CD4-positive, alpha-beta T cell treated with Interleukin-6 at 100 ng/mL for 8 hours (primary cell): ENCODE data around the gene CCDC174.

Experiments
- DNase-seq: peaks from one replicate; pipeline ENCODE4 v3.0.0-alpha.2; 2020; ENCODE audit warnings: mixed read lengths, low spot score

Gene CCDC174

DNA sequence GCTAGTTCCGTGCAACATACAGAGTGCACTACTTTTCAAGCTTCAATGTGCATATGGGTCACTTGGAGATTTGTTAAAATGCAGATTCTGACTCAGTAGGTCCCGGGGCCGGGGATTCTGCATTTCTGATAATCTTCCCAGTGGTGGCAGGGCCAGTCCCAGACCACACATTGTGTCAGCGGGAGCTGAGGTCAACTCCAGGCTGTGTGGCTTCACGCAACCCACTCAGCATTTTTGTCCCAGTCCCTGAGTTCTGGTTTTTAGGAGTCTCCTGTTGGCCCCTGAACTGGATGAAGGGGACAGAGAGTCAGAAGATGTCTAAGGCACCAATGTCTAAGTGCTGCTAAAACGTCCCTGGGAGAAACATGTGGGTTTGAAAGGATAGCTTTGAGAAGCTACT, 26.1 kb upstream of the CCDC174 start:
- no peak for DNase-seq

DNA sequence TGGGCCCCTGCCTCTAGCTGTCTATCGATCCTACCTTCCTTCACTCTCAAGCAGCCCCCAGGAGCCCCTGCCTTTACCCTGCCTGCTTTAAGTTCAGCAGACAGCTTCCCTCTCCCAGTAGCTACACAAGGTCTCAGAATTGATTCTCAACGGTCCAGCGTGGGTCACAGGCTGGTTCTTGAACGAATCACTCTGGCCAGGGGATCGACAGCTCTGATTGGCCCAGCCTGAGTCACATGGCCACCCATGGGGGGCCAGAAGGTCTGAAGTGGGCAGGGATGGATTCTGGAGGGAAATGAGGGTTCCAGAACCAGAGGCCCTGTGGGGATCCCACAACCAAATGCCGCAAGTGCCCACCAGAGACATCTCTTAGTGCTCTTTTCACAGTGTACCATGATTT, 23.7 kb upstream of the CCDC174 start:
- DNase-seq, result no peak

DNA sequence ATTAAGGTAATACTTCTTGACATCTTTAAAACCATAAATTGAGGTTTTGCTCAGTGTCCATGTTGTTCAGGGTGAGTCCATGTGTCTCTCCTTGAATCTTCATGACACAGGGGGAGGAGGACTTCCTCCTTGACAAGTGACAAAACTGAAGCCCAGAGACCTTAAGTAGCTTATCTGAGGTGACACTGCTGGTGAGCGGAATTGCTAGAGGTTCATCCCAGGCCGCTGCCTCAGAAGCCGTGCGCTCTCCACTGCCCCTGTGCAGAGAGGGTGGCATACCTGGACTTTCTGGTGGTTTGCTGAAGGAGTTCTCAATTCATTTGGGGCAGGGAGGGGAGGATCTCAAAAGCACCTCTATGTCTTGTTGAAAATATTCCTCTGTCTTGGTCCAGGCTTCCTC, 23.2 kb upstream of the CCDC174 start:
- DNase-seq, result no peak

DNA sequence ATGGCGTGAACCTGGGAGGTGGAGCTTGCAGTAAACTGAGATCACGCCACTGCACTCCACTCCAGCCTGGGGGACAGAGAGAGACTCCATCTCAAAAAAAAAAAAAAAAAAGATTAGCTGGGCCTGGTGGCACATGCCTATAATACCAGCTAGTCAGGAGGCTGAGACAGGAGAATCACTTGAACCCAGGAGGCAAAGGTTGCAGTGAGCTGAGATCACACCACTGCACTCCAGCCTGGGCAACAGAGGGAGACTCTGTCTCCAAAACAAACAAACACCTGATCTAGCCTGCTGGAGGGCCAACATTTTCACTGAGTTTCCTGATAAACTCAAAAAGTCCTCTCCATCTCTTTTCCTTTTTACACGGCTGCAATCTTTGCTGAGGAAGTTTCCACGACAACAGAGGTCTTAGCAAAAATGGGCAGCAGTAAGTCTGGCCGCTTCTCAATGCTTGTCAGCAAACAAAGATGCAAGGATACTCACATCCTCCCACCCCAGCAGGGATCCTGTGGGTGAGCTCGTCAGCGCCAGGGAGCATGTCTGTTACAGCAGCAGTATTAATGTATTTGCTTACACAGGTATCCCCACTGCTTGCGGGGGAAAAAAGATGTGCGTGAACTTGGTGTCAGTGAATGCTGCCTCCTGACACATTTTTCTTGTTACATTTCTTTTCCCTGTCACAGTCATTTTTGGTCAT, 21.0 kb upstream of the CCDC174 start:
- DNase-seq, result no peak

DNA sequence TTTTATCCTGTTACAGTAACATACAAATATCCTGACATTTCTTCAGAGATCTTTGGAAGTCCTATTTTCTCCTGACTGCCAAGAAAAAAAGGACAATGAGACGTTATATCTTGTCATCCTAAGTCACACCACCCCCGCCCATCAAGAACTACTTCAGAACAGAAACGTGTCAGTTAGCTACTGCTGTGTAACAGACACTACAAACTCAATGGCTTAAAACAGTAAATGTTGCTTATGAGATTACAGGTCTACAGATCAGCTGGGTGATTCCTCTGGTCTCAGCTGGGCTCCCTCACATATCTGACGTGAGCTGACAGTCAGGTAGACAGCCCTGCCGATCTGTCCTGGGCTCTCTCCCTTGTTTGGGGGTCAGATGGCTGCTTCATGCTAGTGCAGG, 20.5 kb upstream of the CCDC174 start:
- DNase-seq, result no peak

DNA sequence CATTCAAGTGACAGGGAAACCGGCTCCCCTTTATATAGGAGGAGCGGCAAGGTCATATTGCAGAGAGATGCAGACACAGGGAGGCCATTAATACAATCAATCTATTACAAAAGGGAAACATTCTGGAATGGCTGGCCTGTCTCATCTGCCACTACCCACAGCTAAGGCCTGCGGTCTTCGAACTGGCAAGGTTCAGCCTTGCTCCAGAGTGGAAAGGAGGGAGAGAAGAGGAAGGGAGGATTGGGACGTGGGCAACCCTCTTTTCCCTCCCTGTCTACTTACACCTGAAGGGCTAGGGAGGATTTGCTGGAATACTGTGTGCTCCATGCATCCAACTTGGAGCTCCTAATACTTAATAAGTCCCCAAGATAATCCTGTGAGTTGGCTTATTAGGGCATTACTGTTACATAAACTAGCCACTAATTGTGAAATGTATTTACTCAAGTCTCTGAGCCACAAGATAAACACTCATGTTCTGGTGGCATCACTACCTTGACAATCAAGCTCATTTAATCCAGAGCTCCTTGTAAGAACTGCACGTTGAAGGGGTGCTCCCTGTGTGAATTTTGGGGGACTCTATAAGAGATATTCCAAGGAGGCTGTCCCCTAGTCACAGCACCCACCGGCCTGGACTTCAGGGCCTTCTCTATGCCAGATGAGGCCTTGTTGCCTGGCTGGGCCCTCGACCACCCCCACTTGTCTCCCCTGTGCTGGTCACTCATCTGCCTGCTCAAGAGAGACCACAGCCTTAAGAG, 19.7 kb upstream of the CCDC174 start:
- no peak for DNase-seq

DNA sequence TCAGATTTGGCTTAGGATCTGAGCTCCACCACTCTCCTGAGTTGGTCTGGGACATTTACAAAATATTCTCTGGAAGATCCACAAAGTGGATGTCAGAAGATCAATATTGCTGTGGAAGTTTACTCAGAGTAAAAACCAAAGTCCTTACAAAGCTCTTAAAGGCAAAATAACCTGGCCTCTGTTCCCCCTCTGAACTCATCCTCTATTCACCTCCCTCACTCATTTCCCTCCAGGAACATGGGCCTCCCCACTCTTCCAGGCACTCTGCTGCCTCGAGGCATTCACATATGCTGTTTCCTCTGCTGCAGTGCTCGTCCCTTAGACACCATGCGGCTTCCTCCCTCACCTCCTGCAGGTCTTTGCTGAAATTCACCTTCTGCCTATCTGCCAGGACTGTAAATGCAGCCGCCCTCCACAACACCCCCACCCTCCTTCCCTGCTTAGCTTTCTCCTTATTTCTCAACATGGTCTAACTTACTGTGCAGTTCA, 19.1 kb upstream of the CCDC174 start:
- no peak for DNase-seq

DNA sequence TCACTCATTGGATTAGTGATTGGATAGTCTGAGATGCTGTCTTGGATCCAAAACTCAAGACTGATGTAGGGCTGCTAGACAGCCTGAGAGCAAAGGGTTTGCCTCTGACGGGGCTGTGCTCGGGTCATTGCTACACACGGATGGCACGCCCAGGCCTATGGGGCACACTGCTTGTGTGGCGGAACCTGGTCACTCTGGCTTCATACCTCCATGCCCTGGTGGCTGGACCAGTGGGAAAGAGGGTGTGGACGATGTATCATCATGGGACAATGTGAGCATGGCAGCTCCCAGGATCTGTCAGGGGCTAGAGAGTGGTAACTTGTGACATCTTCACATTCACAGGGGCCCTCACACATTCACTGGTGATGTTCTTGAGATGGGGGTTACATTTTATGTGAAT, 18.1 kb upstream of the CCDC174 start:
- DNase-seq, result no peak

DNA sequence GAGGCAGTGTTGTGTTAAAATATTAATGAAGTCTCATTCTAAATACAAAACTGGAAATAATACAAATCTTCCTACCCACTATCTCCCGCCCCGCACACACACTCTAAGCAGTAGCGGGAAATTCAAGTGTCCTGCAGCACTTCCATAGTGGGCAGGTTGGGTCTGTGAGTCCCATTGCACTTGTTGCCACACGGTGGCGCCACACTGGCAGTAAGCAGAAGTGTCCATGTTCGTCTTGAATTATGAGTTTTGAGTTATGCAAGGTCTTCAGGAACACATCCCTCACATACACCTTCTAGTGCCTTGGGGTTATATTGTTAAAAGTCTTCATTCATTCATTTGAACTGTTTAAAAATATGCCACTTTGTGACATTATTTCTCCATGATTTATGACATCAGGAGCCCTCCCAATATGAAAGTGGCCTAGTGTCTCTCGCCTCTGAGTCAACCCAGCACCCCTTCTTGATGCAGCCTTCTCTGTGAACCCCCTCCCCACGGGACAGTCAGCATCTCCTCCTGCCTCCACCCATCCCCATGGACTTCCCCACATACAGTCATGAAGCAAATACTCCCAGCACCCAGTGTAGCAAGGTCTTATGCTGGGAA, 17.6 kb upstream of the CCDC174 start:
- DNase-seq, result peak; percentile 59

DNA sequence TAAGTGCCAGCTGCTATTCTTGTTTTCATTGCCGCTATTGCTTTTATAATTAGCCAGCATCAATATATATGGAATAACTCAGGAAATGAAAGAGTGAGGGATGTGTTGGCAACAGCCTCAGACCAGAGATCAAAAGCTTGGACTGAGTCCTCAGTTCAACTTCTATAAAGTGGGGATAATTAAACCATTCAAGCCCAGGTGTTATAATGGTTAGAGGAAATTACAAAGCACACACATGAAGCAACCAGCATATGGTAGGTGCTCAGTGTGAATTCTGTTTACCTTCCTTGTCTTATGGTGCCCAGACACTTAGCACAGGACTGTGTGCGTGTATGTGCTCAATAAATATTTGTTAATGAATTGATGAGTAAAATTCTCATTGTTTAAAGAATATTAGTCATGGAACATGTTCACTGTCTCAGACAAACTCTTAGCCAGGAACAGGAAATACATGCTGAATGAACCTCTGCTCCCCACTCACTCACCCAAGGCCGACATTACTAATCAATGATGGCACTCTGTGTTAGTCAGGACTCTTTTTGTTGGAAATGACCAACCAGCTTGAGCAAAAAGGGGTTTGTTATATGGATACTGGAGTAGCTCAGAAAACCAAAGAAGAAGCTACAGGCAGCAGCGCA, 16.7 kb upstream of the CCDC174 start:
- no peak for DNase-seq

DNA sequence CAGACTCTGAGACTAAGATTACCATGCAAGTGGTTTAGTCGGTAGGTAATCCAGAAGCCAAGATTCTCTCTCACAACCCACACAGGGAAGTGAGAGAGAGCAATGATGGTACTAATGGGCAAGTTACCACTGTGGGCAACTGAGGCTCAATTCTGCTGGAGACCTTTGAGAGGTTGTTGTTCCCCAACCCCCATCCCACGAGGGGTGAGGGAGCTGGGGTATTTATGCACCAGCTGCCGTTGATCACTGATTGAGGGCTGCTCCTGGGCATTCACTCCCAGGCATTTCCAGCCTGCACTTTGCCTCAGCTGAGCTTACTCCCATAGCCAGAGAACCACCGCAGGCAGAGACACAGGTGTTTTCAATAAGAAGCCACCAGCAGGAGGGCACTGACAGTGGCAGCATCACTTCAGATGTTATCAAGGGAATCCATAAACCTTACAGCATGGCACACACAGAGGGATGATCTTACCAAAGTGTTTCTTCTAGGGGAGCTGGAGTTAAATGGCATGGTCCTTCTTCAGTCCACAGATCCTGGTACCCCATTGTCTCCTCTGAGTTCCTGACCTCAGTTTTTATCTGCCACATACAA, 15.0 kb upstream of the CCDC174 start:
- no peak for DNase-seq

DNA sequence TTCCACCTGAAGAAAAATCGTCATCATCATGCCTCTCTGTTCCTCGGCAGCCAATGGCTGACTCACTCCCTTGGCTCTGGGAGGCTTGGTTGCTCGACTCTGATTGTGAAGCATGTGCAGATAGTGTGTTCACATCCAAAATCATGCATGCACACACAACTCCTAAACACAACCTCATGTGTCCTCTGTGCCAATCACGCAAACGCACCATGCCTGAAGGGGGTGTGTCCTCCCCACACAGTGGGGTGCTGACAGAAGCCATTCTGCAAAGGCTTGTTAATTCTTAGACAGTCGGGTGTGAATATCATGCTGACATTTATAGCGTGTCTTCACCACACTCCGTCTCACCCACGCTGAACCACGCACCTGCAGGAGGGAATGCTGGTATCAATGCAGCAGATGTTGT, 11.4 kb upstream of the CCDC174 start:
- no peak for DNase-seq

DNA sequence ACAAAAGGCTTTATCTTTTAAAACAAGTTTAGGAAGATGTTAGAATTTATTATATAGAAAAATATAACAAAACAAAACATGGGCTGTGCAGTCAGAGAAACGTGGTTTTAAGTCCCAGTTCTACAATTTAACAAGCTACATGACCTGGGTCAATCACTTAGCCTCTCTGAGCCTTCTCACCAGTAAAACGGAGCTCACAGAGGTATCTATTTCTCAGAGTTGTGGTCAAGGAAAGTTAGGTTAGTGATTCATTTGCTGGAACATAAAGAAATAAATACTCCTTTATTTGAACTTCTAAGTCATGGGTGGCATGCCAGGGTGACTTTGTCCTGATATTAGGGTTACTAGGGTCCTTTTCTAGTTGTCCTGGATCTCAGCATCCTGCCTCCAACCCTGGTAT, 10.8 kb upstream of the CCDC174 start:
- DNase-seq, result no peak

DNA sequence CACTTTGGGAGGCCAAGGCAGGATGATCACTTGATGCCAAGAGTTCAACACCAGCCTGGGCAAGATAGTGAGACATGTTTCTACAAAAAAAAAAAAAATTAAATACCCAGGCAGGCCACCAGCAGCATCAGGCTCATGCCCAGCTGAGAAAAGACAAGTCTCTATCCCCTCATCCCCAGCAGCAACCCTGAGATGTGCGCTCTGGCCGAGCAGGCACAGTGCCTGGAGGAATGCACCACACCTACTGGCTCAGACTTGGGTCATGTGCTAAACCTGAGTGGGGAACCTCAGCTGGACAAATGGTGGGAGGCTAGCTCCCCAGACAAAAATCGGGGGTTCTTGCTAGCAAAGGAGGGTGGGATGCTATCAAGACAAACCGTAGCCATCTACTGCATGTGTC, 10.2 kb upstream of the CCDC174 start:
- DNase-seq, result no peak

DNA sequence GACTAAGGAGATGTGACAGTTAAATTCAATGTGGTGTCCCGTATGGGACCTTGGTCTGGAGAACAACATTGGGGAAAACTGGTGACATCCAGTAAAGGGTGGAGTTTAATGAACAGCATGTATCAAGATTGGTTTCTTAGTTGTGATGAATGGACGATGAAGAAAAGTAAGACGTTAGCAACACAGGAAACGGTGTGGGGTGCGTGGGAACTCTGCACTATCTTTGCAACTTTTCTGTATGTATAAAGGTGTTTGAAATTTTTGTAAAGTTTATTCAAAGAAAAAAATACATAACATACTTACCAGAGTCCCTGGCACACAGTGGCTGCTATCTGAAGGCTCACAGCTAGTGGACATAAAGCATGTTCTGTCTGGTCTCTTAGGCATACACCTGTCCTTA, 6.1 kb upstream of the CCDC174 start:
- DNase-seq, result no peak

DNA sequence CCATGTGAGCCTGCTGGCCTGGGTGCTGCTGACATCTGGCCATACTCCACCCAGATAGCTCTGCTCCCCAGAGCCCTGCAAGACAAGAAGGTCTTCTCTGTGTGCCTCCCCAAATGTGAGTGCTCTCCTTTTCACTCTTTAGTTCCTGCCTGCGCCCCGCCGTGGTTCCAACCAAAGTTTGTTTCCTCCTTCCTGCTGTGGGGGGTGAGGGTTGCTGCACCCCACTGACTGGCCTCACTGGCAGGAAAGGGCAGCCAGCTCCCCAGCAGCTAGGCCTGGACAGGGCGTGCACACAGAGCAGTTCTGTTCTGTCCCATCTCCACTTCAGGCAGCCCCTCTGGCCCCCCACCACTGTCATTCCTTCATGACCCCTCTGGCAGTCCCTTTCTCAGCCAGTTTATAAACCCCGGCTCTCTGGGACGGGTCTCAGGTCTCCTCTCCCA, 5.4 kb upstream of the CCDC174 start:
- no peak for DNase-seq

DNA sequence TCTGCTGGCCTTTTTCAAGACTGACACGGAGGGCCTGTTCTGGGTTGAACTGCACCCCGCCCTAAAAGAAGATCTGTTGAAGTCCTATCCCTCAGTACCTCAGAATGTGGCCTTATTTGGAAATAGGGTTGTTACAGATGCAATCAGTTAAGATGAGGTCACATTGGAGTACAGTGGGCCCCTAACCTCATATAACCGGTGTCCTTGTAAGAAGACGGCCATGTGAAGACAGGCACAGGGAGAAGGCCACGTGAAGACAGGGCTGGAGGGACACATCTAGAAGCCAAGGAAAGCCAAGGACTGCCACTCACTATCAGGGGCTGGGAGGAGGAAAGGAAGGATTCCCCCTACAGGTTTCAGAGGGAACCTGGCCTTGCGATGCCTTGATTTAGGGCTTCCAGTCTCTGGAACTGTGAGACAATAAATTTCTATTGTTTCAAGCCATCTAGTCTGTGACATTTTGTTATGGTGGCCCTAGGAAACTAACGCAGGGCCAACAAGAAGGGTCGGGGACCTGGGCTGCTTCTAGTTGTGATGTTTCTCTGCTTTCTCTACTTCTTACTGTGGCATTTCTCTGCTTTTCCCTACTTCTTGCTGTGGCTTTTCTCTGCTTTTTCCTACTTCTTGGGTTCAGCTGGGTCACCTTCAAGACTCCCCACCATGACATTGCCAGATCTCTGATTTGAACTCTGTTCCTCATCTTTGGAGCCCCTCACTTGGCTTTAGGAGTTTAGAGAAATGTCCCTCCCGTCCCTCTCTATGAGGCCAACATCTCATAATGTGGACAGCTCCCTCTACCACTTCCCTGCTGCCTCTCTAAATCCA, 4.8 kb upstream of the CCDC174 start:
- DNase-seq, result no peak

DNA sequence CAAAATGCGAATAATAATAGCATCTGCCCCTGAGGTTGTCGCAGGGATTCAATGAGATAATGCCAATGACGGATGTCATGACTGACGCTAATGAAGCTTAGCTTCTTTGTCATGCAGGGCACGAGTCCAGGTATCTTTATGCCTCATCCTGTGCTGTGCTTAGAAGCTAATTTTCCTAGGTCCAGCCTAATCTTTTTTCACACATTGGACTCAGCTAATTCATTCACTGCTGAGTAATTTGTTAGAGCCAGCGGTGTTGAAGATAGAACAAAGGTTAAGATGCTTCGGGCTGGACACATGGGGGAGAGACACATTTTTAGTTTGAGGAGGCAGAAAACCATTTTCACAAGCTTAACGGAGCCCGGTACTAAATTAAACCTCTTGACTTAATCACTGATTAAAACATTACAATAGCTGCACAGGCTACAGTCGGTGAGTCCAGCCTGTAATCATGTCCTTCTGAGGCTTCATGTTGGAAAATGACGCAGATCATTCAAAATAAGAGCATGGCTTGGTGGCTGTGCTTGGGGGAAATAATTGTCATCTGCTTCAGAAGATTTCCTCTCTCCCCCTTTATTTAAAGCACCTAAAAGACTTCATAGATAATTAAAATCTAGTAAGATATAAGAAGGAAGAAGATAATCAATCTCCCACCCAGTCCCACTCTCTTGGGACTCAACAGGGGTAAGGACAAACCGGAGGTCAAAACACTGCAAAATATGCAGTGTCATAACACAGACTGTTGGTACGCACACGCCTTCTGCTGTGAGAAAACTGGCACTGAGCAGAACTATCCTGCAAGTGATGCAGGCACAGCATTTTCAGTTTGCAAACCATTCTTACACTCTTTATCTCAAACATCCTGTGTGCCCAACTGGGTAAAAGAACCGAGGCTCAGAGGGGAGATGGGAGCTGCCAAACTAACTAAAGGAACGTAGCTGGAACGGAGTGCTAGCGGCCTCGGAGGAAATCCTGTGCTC, 3.3 kb upstream of the CCDC174 start:
- DNase-seq, result no peak

DNA sequence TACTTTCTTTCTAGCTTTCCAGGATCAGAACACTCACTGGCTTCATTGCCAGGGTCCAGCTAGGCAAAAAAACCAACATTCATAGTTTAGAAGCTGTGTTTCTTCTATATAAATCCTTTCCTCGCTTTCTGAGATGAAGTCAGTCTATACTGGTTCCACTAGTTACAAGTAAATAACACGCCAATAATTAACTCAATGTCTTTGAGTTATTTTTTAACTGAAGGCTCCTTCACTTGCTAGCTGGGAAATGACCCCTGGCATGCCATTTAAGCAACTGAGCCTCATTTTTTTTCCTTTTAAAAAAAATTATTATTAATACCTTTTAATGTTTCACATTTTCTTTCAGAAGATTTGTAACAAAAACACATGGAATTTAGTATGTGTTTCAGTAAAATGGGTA, 2.1 kb upstream of the CCDC174 start:
- DNase-seq, result no peak

DNA sequence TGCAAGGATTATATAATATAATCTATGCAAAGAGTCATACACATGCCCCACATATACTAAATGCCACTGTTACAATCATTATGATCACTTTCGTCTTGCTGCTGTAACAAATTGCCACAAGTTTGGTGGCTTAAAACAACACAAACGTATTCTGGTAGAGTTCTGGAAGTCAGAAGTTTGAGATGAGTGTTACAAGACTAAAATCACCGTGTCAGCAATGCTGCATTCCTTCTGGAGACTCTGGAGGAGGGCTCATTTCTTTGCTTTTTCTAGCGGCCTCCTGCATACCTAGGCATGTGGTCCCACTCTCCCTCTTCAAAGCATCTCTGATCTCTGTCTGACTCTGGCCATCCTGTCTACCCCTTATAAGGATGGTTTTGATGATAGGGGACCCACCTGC, 1.4 kb upstream of the CCDC174 start:
- DNase-seq, result no peak
